DMS 273 (cell line): Measurements from ENCODE around the gene CHRNB1.

Source experiments
- DNase-seq: peaks from one replicate; lab custom pipeline; 2025; ENCODE audit not compliant: unreplicated experiment; lab: John Stamatoyannopoulos, UW

The CHRNB1 gene

DNA sequence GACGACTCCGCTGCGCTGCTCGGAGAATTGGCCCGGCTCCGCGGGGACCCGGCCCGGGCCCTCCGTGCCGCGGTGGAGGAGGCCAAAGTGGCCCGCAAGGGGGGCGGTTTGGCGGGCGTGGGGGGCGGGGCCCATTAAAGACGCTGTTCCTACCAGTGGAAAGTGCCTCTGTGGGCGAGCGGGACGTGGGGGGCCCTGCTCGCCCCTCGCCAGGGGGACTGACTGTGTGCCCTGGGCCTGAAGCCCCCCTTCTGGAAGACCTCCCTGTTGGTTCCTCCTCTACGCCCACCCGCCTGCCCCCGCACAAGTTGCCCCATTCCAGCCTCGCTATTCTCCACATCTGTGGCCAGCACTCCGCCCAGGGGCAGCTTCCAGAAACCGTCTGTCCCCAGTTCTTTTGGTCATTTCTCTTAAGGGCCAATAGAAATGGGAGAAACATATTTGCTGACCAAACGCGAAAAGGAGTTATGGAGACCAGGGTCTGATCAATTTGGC lies 7.4 kb upstream of the CHRNB1 start:
- no peak for DNase-seq

DNA sequence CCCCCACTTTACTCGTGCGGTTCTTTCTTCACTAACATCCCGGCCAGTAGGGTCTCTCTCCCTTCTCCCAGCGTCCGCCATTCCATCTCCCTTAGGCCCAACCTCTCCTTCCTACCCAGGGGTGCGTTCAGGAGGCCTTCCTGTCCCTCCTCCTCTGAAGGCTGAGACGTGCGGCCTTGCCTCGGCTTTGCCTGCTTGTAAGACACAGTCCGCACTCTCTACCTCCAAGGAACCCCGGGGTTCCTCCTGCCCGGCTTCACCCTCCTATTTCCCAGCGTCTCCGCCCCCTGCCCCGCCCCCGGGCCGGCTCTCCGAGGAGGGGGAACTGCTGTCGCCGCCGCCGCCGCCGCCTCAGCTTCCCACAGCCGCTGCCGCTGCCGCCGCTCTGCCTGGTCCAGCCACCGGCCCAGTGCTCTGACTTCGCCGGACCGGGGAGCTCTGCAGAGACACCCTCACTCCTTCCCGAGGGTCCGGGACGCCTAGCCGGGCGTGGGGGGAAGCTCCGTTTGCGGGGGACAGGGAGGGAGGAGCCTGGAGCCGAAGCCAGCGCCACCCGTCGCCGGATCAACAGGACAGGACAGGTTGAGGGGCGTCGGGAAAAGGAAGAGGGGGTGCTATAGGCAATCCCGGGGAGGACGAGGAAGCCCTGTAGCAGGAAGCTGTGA lies 6.8 kb upstream of the CHRNB1 start:
- DNase-seq: no peak

DNA sequence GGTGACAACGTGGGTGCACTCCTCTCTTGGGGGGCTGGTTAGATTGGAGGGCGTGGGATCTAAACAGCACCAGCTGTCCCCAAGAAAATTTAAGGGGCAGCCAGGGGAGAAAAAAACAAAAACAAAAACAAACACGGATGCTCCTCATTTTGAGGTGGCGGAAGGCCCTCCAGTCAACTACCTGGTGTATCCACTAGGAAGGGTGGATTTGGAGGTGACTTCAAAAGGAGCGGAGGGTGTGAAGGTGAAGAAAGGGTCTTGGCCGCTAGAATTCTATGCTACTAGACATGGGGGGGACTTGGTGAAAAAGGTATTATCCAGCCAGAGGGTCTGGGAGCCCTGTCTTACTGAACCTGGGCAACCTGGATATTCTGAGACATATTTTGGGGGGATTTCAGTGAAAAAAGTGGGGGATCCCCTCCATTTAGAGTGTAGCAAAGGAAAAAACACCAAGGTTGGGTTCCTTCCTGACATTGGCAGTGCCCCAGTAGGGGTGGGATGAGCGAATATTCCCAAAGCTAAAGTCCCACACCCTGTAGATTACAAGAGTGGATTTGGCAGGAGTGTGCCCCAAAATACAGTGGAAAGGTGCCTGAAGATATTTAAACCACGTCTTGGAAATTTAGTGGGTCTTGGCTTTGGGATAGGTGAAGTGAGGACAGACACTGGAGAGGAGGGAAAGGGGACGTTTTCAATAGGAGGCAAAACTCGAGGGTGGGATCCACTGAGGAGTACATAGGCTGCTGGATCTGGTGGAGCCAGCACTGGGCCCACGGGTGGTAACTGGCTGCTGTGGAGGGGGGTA lies 6.0 kb upstream of the CHRNB1 start:
- DNase-seq: no peak

- DNase-seq: no peak
Measured at GRCh38 chr17:7439462-7440112, 5.3 kb upstream of the CHRNB1 start, which contains the start of gene FGF11. Gene FGF11, plus strand, starts transcription at chr17:7439512. Its CDS starts 109 bp downstream, at chr17:7439621.

- peak; percentile 78 for DNase-seq
Measured at GRCh38 chr17:7440113-7440833, 4.6 kb upstream of the CHRNB1 start.

DNA sequence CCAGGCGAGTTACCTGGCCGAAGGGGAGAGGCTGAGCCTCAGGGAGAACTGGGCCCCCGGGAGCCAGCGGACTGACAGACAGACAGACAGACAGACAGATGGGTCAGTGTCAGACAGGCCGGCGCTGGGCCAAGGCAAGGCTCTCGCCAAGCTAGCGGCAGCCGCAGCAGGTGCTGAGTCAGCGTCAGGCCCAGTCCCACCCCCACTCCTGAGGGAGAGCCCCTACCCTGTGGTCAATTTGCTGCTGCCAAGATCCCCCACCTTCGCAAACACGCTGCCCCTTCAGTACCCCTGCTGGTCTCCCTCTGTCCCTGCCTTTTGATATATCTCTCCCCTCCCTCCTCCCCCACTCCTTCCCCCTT lies 4.0 kb upstream of the CHRNB1 start:
- DNase-seq: peak; percentile 78

DNA sequence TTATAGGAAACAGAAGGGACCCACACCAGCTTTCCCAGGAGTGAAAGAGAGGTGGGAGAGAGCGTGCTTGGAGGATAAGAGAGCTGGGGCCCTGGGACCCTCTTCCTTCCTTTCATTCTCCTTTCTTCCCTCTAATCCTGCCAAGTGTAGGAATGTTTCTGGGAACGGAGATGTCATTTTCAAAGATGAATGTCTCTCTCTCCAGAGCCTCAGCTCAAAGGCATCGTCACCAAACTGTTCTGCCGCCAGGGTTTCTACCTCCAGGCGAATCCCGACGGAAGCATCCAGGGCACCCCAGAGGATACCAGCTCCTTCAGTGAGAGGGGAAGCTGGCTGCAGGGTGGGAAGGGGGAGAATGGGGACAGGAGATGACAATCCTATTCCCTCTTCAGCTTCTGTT lies 3.6 kb upstream of the CHRNB1 start:
- DNase-seq: peak; percentile 47

DNA sequence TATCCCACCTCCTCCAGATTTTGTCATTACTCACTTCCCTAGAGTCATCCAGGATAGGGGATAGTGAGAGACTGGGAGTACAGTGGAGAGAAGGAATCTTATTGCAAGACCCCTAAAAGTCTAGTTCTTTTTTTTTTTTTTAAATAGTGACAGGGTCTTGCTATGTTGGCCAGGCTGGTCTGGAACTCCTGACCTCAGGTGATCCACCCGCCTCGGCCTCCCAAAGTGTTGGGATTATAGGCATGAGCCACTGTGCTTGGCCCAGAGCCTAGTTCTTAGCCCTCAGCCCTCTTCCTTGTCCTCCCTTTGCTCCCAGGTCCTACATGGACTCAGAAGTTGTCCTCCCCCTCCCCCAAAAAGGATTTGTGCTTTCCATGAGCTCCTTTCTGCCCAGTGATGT lies 2.7 kb upstream of the CHRNB1 start:
- no peak for DNase-seq

DNA sequence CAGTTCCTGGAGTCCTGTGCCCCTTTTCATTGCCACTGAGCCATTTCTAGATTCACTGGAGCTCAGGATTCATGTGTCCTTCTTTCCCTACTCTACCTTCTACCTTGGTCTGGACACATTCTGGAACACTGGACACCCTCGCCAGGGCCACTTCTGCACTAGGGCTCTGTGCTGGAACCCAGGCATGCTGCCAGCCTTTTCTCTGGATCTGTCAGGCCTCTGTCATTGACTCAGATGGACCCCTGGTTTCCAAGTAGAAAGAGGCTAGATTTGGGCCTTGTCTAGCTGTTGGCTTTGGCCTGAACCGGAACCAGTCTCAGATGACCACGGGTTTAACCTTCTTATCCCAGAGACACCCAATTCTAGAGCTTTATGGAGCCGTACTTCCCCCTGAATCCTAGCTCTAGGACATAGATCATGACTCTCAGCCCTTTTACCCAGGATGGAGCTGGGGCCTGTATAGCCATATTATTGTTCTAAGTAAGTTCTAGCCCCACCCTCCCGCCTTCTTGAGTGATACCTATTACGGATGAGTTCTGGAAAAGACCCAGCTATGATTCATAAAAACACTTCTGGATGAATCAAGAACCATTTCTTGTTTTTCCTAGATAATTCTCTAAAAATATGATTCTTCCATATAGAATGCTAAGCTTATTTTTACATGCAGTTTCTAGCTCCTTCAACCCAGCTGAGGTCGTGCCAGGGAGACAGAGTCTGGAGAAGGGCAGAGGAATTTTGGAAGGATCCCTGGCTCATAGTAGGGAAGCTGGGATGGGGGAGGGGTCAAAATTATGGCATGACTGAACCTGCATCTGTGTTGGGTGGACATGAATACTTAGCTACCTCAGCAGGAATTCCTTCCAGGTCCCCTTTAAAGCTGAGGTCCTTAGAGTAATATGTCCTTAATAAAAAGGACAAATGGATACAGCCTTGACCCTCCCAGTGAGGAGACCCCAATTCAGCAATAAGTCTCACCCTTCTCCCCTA lies 1.1 kb upstream of the CHRNB1 start:
- no peak for DNase-seq

DNA sequence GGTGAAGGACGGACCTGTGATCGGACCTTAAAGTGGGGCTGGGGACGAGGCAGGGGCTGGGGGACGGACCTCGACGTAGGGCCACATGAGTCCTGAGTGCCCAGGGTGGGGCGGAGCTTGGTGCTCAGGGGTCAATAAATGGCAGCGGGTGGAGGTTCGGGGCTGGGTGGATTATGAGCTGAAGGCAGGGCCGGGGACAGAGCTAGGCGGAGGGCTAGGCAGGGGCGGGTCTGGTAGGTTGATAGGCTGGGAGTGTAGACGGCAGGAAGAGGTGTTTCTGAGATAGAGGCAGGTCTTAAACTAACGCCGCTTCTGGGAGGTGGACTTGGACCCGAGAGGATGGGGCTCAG lies 733 bp downstream of the CHRNB1 start:
- no peak for DNase-seq

- no peak for DNase-seq
Measured at GRCh38 chr17:7448461-7448860, 3.6 kb downstream of the CHRNB1 start.

- DNase-seq: no peak
Measured at GRCh38 chr17:7459961-7460545, 15.2 kb downstream of the CHRNB1 start.

- DNase-seq: no peak
Measured at GRCh38 chr17:7460850-7461660, 16.2 kb downstream of the CHRNB1 start.

GRCh38 chr17:7462474-7463371 lies 17.9 kb downstream of the CHRNB1 start:
- no peak for DNase-seq

DNA sequence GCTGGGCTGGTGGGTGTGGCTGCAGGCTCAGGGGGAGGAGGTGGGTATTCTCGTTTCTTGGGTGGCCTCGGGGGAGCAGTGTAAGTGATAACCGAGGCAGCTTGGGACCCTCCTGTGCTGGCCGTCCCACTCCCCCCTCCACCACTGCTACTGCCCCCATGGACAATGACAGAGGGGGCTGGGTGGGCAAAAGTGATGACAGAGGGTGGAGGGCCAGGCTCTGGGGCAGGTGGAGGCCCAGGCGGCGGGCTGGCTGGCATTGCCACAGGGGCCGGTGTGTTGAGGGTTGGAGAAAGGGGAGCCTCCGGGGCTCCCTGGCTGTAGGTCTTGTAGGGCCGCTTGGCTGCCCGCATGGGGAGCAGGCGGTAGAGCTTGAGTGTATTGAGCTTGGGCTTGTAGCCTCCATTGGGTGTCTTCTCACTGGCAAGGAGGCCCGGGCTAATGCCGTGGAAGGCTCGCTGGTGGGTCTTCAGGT lies 18.5 kb downstream of the CHRNB1 start:
- no peak for DNase-seq

DNA sequence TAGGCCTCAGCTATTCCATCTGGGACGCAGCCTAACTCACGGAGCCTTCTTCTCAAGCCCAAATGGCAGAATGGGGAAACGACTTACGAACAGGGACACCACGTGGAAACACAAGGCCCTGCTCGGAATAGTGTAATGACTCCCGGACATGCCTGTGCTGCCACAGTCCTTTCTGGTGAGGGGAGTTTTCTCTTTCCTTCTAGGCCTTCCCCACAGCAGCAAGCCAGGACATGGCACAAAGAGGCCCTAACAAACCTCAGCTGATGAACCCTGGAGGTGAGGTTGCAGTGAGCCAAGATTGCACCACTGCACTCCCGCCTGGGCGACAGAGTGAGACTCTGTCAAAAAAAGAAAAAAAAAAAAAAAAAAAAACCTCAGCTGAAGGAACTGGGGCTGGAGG lies 19.2 kb downstream of the CHRNB1 start:
- DNase-seq: no peak

GRCh38 chr17:7465597-7466275 lies 20.9 kb downstream of the CHRNB1 start:
- DNase-seq: no peak
